ENCODE data around the gene HMG20A. TPM values are rescaled to one million over a fixed set of nuclear protein-coding genes. Genes with fewer than 3 reads are reported as not detected.

The HMG20A gene
- total RNA-seq, 4 donors from 2014 or later: 33.1 to 48.7 (median 40.5) TPM

- H3K27ac ChIP-seq: no peak overlapping the region
- DNase-seq: no peak
- peaks cover 0 to 5% of the 10 kb centered on the region in 2 donors for H3K4me1 ChIP-seq
- no peaks in the 10 kb centered on the region for H3K36me3 ChIP-seq
- no peak overlapping the region for H3K4me3 ChIP-seq (replicated peaks in 1 of 3)
- no peaks in the 10 kb centered on the region for H3K27me3 ChIP-seq
- WGBS, 2 donors: 94 to 98% methylated on average over 4 of the region's 4 CpGs
- no peaks in the 10 kb centered on the region for H3K9me3 ChIP-seq
- TF ChIP-seq CTCF (IDR thresholded peaks at IDR 0.05): no peak
- TF ChIP-seq POLR2A (IDR thresholded peaks at IDR 0.05): no peak
- intact Hi-C loops (cut with DNase I): no loop called here
These were observed 6.9 kb upstream of the HMG20A start for GRCh38 chr15:77413699-77414349.

GRCh38 chr15:77414789-77415442, 5.8 kb upstream of the HMG20A start:
- TF ChIP-seq CTCF (IDR thresholded peaks at IDR 0.05) (no peak), POLR2A (IDR thresholded peaks at IDR 0.05) (no peak)
- 88 to 93% methylated on average over 2 of the region's 2 CpGs for WGBS, 2 donors
- H3K36me3 ChIP-seq: no peaks in the 10 kb centered on the region
- peaks cover 0 to 6% of the 10 kb centered on the region in 2 donors for H3K4me1 ChIP-seq
- no peaks in the 10 kb centered on the region for H3K27me3 ChIP-seq
- intact Hi-C loops (cut with DNase I): no loop called here
- H3K4me3 ChIP-seq (replicated peaks in 1 of 3): no peak overlapping the region
- DNase-seq: no peak
- no peak overlapping the region for H3K27ac ChIP-seq
- H3K9me3 ChIP-seq: no peaks in the 10 kb centered on the region

DNA sequence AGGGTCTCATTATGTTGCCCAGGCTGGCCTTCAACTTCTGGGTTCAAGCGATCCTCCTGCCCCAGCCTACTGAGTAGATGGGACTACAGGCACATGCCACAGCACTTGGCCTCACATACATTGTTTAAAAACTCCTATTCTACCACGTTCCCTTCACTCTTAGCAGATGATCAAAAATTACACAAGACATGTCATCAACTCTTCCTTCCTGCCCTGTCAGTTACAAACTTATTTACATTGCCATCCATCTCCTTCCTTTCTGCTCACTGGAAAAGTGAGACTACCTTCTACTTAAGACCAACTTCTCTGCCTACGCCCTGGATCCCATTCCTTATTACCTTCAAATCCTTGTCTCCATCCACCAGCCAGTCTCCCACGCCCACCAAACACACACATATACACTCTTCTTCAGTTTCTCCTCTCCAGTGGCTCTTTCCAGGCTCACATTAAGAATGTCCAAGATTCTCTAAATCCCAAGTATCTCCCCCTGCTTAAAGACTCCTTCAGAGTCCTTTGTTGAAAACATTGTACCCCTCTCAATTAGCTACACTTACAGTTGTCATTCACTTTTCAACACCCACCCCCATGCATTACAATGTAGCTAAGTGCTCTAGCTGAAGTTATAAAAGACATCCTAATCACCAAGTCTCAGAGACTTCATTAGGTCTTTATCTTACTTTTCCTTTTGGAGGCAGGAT, 5.1 kb upstream of the HMG20A start:
- Histone ChIP-seq H3K4me3 (replicated peaks in 1 of 3) (no peak overlapping the region), H3K27me3 (no peaks in the 10 kb centered on the region), H3K27ac (no peak overlapping the region), H3K9me3 (no peaks in the 10 kb centered on the region), H3K36me3 (no peaks in the 10 kb centered on the region), H3K4me1 (peaks cover 0 to 6% of the 10 kb centered on the region in 2 donors)
- no peak for DNase-seq
- intact Hi-C loops (cut with DNase I): no loop called here
- WGBS, 2 donors: 89% methylated on average over 4 of the region's 4 CpGs
- no peak for TF ChIP-seq CTCF (IDR thresholded peaks at IDR 0.05)
- TF ChIP-seq POLR2A (IDR thresholded peaks at IDR 0.05): no peak

- peak in 1 of 2 donors; percentile 7 for DNase-seq
- TF ChIP-seq POLR2A (IDR thresholded peaks at IDR 0.05) (no peak), CTCF (IDR thresholded peaks at IDR 0.05) (no peak)
- H3K27ac ChIP-seq: no peak overlapping the region
- no peak overlapping the region for H3K4me3 ChIP-seq (replicated peaks in 1 of 3)
- H3K27me3 ChIP-seq: no peaks in the 10 kb centered on the region
- peaks cover 0 to 6% of the 10 kb centered on the region in 2 donors for H3K4me1 ChIP-seq
- 67 to 68% methylated on average over 2 of the region's 2 CpGs for WGBS, 2 donors
- H3K9me3 ChIP-seq: no peaks in the 10 kb centered on the region
- intact Hi-C loops (cut with DNase I): no loop called here
- H3K36me3 ChIP-seq: no peaks in the 10 kb centered on the region
These were observed 4.6 kb upstream of the HMG20A start for GRCh38 chr15:77416148-77416455.

GRCh38 chr15:77416954-77417353, 3.7 kb upstream of the HMG20A start:
- whole genome bisulfite sequencing, 2 donors: 55 to 72% methylated on average over 1 of the region's 1 CpG
- no peak overlapping the region for H3K4me3 ChIP-seq (replicated peaks in 1 of 3)
- H3K27ac ChIP-seq: no peak overlapping the region
- peaks cover 5 to 10% of the 10 kb centered on the region in 2 donors for H3K4me1 ChIP-seq
- H3K36me3 ChIP-seq: no peaks in the 10 kb centered on the region
- H3K27me3 ChIP-seq: no peaks in the 10 kb centered on the region
- intact Hi-C loops (cut with DNase I): no loop called here
- no peak for DNase-seq
- TF ChIP-seq POLR2A (IDR thresholded peaks at IDR 0.05) (no peak), CTCF (IDR thresholded peaks at IDR 0.05) (no peak)
- no peaks in the 10 kb centered on the region for H3K9me3 ChIP-seq

Measured in thyroid gland (tissue), 4 donors.